NK-92 (cell line): Measurements from ENCODE around the gene TLE4.
"Not testable (repeated sequence)": the region's sequence is repeated elsewhere in the genome, so short reads cannot be mapped to it uniquely, and the experiment has no call there.

ENCODE experiments used
- DNase-seq: peaks from one replicate; lab custom pipeline; 2025; ENCODE audit not compliant: unreplicated experiment; lab: John Stamatoyannopoulos, UW

The TLE4 gene

DNA sequence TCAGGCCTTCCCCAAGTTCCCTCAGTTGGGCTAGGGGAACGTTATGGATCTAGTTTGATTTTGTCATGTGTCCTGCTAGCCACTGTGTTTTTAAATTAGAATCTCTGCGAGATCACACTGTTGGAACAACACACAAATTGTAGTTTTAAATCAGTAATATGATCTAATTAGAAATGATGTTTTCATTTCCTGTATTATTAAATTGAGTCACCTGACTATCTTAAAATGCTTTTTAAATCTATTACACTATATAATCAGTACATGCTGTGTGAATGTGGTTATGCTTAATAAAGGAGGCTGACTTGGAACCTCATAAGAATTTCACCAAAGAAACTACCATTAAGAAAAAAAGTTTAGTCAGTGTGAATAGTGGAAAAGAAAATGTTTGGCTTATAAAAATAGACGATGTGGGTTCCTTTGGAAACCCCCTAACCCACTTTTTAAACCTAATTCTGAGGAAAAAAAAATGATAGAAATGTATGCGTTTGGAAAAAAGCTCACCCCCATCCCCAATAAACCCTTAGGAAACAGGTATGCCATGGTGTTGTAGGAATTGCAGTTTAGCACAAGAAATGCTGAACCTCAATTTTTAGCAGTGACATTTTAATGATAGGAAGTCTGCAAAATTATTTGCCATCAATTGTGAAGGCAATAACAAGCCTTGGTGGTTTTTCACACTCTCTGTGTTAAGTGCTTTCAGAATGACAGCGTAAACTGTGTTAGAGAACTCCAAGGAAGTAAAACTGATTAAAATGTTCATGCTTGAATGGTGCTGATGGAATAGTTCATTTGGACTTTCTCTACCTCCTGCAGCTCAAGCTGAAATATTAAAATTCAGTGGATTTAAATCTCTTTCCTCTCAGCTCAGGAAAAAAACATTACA lies 59.0 kb downstream of the TLE4 start:
- no peak for DNase-seq

GRCh38 chr9:79632060-79632459 lies 60.3 kb downstream of the TLE4 start:
- no peak for DNase-seq

GRCh38 chr9:79632705-79633104 lies 60.9 kb downstream of the TLE4 start:
- DNase-seq, result no peak

GRCh38 chr9:79633558-79633957 lies 61.8 kb downstream of the TLE4 start:
- no peak for DNase-seq

DNA sequence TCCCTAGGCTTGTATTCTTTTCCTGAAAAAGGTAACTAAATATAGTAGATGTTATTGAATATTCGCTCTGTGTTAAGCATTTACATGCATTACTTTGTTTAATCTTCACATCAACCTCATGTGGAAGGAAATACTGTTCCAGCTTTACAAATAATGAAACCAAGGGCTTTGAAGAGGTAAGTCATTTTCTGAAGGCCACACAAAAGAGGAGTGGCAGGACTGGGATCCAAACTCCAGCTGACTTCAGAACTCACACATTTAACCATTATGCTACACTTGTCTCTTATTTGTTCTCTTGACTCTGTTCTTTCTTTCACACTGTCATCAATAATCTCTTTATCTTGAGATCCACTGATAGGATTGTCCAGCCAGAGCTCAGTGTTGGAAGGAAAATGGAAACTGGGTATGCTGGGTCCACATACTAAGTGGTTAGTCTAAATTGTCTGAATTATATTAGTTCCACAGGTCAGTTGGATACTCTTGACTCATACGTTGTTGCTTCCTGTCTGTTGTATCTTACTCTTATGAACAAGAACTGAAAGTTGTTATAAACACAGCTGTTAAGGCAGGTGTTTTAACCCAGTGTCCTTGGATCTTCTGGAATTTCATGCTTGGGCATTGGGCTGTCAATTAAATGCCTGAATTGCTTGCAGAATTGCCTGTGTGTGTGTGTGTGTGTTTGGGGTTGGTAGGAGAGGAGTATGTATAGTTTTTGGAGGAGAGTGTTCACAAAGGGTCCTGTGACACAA lies 65.6 kb downstream of the TLE4 start:
- DNase-seq, result no peak

GRCh38 chr9:79638806-79639205 lies 67.0 kb downstream of the TLE4 start:
- DNase-seq, result no peak

DNA sequence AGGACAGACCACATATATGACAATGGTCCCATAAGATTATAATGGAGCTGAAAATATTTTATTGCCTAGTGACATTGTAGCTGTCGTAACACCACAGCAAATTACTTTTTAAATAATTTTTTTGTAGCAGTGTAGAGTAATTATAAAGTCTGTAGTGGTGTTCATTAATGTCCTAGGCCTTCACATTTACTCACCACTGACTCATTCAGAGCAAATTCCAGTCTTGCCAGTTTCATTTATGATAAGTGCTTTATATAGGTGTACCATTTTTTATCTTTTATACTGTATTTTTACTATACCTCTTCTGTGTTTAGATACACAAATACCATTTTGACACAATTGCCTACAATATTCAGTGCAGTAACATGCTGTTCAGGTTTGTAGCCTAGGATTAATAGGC lies 67.6 kb downstream of the TLE4 start:
- no peak for DNase-seq

DNA sequence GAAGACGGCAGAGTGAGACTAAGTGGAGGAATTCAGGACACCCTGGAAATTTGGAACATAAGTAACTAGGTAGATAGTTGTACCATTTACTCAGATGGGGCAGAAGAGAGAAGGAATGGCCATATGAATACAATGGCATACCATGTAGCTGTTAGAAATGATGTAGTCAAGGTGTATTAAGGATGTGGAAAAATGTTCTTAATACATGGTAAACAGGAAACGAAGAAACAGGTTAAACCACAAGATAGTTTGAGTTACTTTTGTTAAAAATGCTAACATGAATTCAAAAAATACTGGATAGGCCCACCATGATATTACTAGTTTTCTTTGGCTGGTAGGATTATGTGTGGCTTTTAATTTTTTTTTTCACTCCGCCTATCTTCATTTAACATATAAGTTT lies 68.3 kb downstream of the TLE4 start:
- DNase-seq, result not testable (repeated sequence)

DNA sequence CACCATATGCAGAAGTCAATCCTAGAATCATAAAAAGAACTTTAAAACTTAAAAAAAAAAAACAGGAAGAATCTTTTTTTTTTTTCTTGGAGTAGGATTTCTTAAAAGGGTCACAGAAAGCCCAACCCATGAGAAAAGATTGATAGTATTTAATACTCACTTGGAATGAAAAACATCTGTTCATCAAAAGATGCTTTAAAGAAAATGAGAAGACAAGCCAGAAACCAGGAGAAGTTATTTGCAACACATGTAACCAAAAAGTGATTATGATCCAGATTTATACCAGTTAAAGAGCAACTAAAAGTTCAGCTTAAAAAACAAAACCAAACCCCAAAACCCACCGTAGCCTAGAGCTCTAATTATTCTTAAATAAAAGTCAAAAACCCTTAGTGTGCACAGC lies 69.3 kb downstream of the TLE4 start:
- DNase-seq, result no peak

DNA sequence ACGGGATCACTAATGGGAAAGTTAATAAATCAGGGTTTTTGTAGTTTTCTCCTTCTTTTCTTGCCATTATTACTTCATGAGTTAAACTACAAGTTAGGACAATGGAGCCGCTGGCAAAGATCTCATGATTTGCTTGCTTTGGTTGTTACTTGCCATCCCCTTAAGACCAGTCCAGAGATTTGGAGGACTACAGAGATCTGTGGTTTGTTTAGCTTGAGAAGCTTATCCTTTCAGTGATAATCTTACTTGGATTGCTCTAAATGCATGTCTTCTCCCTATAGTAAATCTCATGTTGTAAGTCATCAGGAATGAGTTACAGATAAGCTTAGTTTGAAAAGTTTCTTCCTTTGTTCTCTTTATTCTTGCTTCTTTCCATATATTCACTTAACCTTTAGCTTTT lies 70.9 kb downstream of the TLE4 start:
- DNase-seq, result no peak

GRCh38 chr9:79644048-79644447 lies 72.3 kb downstream of the TLE4 start:
- DNase-seq, result no peak

DNA sequence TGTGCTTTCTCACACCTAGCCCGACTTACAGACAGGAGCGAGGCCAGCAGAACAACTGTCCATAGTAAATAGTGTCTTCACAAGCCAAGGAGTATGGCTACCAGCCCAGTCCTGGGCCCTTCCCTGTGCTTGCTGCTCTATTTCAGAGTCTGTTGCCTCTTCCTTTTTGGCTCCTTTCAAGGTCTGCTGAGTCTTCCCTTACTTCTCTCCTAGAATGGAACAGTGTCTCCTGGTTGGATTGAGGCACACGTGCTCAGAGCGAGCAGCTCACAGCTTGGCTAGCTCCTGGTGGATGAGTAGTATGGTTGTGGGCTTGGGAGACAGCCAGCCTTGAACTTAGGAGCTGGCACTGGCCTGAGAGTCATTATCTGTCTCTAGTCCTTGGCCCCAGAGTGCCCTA lies 72.8 kb downstream of the TLE4 start:
- DNase-seq, result no peak

DNA sequence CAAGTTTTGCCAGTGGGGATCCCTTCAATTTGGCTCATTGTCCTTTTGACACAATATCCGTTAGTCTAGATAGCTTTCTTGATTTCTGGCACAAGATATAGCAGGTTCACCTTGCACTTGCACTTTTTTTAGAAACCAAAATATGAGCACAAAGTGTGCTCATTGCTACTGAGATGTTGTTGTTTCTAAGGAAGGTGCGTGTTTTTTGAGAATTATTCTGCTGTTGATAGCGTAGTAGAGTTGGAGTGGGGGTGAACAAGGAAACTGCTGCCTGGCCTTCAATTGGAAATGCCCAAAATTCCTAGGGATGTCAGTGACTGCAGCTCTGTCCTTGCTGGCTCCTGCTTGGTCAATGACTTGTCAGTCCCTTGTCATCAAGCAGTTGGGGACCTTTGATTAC lies 73.3 kb downstream of the TLE4 start:
- DNase-seq, result no peak

GRCh38 chr9:79646096-79646495 lies 74.3 kb downstream of the TLE4 start:
- DNase-seq, result no peak

- DNase-seq, result no peak
These were observed 79.6 kb downstream of the TLE4 start for GRCh38 chr9:79651251-79651795.

DNA sequence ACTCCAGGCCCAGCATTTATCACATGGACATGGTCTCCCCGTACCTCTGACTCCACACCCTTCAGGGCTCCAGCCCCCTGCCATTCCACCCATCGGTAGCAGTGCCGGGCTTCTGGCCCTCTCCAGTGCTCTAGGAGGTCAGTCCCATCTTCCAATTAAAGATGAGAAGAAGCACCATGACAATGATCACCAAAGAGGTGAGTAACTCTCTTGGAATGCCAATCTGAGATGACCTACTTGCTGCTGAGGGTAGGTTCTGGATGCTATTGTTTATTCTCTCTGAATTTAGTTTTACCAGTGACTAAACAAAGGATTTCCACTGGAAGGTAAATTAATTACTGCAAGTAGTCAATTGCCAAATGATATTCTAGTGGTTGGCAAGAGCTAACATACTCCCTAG lies 80.8 kb downstream of the TLE4 start:
- DNase-seq, result no peak

DNA sequence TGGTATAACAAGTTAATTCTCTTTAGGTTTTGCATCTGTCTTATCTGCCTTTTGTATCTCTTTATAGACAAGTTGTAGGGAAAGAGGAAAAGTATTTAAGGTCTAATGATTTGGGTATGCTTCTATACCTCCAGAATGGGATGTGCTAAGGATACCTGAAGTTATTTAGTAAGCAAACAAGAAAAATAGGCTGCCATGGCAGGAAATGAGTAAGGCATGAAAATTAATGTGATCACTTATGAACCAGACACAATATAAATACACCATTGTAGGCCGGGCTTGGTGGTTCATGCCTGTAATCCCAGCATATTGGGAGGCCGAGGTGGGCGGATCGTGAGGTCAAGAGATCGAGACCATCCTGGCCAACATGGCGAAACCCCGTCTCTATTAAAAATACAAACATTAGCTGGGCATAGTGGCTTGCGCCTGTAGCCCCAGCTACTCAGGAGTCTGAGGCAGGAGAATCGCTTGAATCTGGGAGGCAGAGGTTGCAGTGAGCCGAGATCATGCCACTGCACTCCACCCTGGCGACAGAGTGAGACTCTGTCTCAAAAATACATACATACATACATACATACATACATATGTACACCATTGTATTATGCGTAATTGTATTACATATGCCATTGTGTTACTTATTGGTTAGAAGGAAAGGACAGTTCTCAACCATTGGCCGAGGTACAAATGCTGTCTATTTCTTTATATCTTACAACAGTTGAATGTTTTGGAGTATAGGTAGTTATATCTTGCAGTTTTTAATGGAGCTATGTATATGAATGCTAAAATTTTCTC lies 83.0 kb downstream of the TLE4 start:
- not testable (repeated sequence) for DNase-seq

- no peak for DNase-seq
These were observed 83.8 kb downstream of the TLE4 start for GRCh38 chr9:79655551-79655950.

DNA sequence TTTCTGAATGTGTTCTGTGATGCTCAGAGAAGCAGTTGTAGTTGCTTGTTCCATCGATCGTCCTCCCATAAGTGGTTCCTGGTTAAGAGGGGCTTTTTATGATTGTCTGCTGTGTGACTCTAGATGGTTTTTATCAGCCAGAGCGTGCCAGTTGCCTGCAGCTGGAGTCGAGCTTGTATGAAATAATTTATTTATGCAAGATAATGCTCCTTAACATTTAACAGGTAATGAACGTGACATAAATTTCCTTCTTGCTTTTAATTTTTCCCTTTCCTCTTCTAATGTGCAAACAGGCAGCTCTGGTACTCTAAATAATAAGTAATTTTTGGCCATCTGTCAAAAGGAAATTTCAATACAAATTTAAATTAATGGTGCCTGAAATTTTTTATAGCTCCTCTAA lies 84.4 kb downstream of the TLE4 start:
- no peak for DNase-seq

DNA sequence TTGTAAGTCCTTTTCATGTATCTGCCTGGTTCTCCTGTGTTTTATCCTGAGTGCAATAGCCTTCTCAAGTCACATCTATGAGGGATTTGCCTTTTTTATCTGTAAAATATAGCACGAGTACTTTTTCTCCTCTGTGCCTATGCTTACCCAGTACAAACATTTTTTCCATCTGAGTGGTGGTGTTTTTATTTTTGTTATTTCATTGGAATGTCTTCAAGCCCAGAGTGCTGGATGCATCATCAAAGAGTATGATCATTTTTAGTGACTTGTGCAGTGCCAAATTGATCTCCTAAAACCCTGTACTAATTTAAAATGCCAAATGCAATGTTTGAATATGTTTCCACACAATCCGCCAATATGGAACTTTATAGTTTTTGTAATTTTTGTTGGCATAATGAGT lies 86.1 kb downstream of the TLE4 start:
- no peak for DNase-seq

GRCh38 chr9:79658926-79659325 lies 87.2 kb downstream of the TLE4 start:
- no peak for DNase-seq
